GM12801 (cell line): ENCODE data around the gene FRMPD2.

Experiments
- CTCF ChIP-seq: IDR thresholded peaks from one replicate; pipeline ENCODE4 v1.5.1; 2011; ENCODE audit warnings: control low read depth; ENCODE audit not compliant: insufficient read length; ENCODE audit errors: extremely low read depth

FRMPD2 gene

GRCh38 chr10:48206482-48207250, 67.8 kb downstream of the FRMPD2 start:
- no peak for TF ChIP-seq CTCF

GRCh38 chr10:48205918-48206317, 68.6 kb downstream of the FRMPD2 start:
- no peak for TF ChIP-seq CTCF

- no peak for TF ChIP-seq CTCF
Observed at GRCh38 chr10:48199580-48200377, 74.7 kb downstream of the FRMPD2 start.

- TF ChIP-seq CTCF: no peak
Observed at GRCh38 chr10:48197236-48197899, 77.1 kb downstream of the FRMPD2 start.

- no peak for TF ChIP-seq CTCF
Observed at GRCh38 chr10:48195803-48196202, 78.7 kb downstream of the FRMPD2 start.

- no peak for TF ChIP-seq CTCF
Observed at GRCh38 chr10:48194830-48195229, 79.7 kb downstream of the FRMPD2 start.

- TF ChIP-seq CTCF: no peak
Observed at GRCh38 chr10:48193556-48193955, 80.9 kb downstream of the FRMPD2 start.
